ENCODE results near the gene GSAP. TPM values are rescaled to one million over a fixed set of nuclear protein-coding genes. Genes with fewer than 3 reads are reported as not detected.

GSAP gene
- polyA plus RNA-seq, 1 donor from 2014 or later = 0.21 TPM

- Histone ChIP-seq H3K9me2 (ENCODE audit: insufficient read depth, low read length) (no peaks in the 10 kb centered on the region), H3K36me3 (ENCODE audit: insufficient read depth, low read length) (no peaks in the 10 kb centered on the region), H4K20me1 (ENCODE audit: insufficient read depth) (no peaks in the 10 kb centered on the region), H3K79me2 (replicated peaks; ENCODE audit: insufficient read depth, low read length) (no peaks in the 10 kb centered on the region), H3K9me3 (ENCODE audit: low read length) (no peaks in the 10 kb centered on the region), H3K27ac (ENCODE audit: low read length) (no peak overlapping the region), H3K9ac (ENCODE audit: low read length) (no peak overlapping the region), H2AFZ (ENCODE audit: low read depth, low read length) (no peak overlapping the region), H3K4me2 (ENCODE audit: low read length) (no peak overlapping the region), H3F3A (ENCODE audit: insufficient read depth, low read length, poor library complexity, severe bottlenecking) (no peaks in the 10 kb centered on the region), H3K27me3 (ENCODE audit: insufficient read depth, low read depth, low read length) (no peaks in the 10 kb centered on the region), H3K4me3 (ENCODE audit: low read length) (no peak overlapping the region)
- TF ChIP-seq EZH2 (IDR thresholded peaks at IDR 0.05; ENCODE audit: borderline replicate concordance, insufficient read depth, low read length, poor library complexity, severe bottlenecking) (no peak), MXI1 (conservative IDR thresholded peaks at IDR 0.05; ENCODE audit: poor library complexity, severe bottlenecking) (no peak), EP300 (conservative IDR thresholded peaks at IDR 0.05; ENCODE audit: poor library complexity, severe bottlenecking) (no peak), RAD21 (conservative IDR thresholded peaks at IDR 0.05) (no peak), POLR2AphosphoS5 (IDR thresholded peaks at IDR 0.05) (no peak), SMC3 (conservative IDR thresholded peaks at IDR 0.05; ENCODE audit: poor library complexity) (no peak), TAF1 (IDR thresholded peaks at IDR 0.05; ENCODE audit: low read depth) (no peak)
- TF ChIP-seq, protein P1, sequence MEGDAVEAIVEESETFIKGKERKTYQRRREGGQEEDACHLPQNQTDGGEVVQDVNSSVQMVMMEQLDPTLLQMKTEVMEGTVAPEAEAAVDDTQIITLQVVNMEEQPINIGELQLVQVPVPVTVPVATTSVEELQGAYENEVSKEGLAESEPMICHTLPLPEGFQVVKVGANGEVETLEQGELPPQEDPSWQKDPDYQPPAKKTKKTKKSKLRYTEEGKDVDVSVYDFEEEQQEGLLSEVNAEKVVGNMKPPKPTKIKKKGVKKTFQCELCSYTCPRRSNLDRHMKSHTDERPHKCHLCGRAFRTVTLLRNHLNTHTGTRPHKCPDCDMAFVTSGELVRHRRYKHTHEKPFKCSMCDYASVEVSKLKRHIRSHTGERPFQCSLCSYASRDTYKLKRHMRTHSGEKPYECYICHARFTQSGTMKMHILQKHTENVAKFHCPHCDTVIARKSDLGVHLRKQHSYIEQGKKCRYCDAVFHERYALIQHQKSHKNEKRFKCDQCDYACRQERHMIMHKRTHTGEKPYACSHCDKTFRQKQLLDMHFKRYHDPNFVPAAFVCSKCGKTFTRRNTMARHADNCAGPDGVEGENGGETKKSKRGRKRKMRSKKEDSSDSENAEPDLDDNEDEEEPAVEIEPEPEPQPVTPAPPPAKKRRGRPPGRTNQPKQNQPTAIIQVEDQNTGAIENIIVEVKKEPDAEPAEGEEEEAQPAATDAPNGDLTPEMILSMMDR (IDR thresholded peaks at IDR 0.05; ENCODE audit: poor library complexity, severe bottlenecking) = no peak
- TF ChIP-seq, protein P2, sequence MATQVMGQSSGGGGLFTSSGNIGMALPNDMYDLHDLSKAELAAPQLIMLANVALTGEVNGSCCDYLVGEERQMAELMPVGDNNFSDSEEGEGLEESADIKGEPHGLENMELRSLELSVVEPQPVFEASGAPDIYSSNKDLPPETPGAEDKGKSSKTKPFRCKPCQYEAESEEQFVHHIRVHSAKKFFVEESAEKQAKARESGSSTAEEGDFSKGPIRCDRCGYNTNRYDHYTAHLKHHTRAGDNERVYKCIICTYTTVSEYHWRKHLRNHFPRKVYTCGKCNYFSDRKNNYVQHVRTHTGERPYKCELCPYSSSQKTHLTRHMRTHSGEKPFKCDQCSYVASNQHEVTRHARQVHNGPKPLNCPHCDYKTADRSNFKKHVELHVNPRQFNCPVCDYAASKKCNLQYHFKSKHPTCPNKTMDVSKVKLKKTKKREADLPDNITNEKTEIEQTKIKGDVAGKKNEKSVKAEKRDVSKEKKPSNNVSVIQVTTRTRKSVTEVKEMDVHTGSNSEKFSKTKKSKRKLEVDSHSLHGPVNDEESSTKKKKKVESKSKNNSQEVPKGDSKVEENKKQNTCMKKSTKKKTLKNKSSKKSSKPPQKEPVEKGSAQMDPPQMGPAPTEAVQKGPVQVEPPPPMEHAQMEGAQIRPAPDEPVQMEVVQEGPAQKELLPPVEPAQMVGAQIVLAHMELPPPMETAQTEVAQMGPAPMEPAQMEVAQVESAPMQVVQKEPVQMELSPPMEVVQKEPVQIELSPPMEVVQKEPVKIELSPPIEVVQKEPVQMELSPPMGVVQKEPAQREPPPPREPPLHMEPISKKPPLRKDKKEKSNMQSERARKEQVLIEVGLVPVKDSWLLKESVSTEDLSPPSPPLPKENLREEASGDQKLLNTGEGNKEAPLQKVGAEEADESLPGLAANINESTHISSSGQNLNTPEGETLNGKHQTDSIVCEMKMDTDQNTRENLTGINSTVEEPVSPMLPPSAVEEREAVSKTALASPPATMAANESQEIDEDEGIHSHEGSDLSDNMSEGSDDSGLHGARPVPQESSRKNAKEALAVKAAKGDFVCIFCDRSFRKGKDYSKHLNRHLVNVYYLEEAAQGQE (IDR thresholded peaks at IDR 0.05; ENCODE audit: borderline replicate concordance) = no peak
These were observed 90.0 kb downstream of the GSAP start for GRCh38 chr7:77326131-77326530.

DNA sequence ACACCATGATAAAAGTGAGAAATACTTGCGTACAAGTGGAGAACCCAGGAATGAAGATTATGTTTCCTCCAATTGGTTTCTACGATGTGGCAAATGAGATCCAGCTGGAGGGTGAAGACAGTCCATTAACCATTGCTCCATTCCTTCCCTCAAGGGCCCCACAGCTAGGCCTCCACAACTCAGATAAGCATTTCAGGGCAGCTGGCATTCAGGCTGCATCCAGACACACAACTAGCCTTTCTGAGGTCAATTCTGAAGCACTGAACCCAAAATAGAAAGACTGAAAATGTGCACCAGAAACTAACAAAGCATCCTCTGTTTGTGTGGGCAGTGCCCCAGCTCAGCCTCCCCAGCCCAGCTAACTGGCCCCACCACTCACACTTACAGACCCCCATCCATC is 94.8 kb downstream of the GSAP start:
- H2AFZ ChIP-seq (ENCODE audit: low read depth, low read length) = no peak overlapping the region
- H3K9ac ChIP-seq (ENCODE audit: low read length) = no peak overlapping the region
- no peaks in the 10 kb centered on the region for H3K27me3 ChIP-seq (ENCODE audit: insufficient read depth, low read depth, low read length)
- H3K9me3 ChIP-seq (ENCODE audit: low read length) = no peaks in the 10 kb centered on the region
- no peak overlapping the region for H3K4me3 ChIP-seq (ENCODE audit: low read length)
- H3K27ac ChIP-seq (ENCODE audit: low read length) = no peak overlapping the region
- H3K9me2 ChIP-seq (ENCODE audit: insufficient read depth, low read length) = no peaks in the 10 kb centered on the region
- TF ChIP-seq TAF1 (IDR thresholded peaks at IDR 0.05; ENCODE audit: low read depth) (no peak), EP300 (conservative IDR thresholded peaks at IDR 0.05; ENCODE audit: poor library complexity, severe bottlenecking) (no peak), RAD21 (conservative IDR thresholded peaks at IDR 0.05) (no peak), POLR2AphosphoS5 (IDR thresholded peaks at IDR 0.05) (no peak), EZH2 (IDR thresholded peaks at IDR 0.05; ENCODE audit: borderline replicate concordance, insufficient read depth, low read length, poor library complexity, severe bottlenecking) (no peak), MXI1 (conservative IDR thresholded peaks at IDR 0.05; ENCODE audit: poor library complexity, severe bottlenecking) (no peak), SMC3 (conservative IDR thresholded peaks at IDR 0.05; ENCODE audit: poor library complexity) (no peak)
- TF ChIP-seq, protein P1 (IDR thresholded peaks at IDR 0.05; ENCODE audit: poor library complexity, severe bottlenecking) = no peak
- TF ChIP-seq, protein P2 (IDR thresholded peaks at IDR 0.05; ENCODE audit: borderline replicate concordance) = no peak
- H3K4me2 ChIP-seq (ENCODE audit: low read length) = no peak overlapping the region
- H4K20me1 ChIP-seq (ENCODE audit: insufficient read depth) = no peaks in the 10 kb centered on the region
- H3K79me2 ChIP-seq (replicated peaks; ENCODE audit: insufficient read depth, low read length) = no peaks in the 10 kb centered on the region
- no peaks in the 10 kb centered on the region for H3F3A ChIP-seq (ENCODE audit: insufficient read depth, low read length, poor library complexity, severe bottlenecking)
- H3K36me3 ChIP-seq (ENCODE audit: insufficient read depth, low read length) = no peaks in the 10 kb centered on the region
